ENCODE measurements around the gene PODN.

- TF ChIP-seq, protein P1, sequence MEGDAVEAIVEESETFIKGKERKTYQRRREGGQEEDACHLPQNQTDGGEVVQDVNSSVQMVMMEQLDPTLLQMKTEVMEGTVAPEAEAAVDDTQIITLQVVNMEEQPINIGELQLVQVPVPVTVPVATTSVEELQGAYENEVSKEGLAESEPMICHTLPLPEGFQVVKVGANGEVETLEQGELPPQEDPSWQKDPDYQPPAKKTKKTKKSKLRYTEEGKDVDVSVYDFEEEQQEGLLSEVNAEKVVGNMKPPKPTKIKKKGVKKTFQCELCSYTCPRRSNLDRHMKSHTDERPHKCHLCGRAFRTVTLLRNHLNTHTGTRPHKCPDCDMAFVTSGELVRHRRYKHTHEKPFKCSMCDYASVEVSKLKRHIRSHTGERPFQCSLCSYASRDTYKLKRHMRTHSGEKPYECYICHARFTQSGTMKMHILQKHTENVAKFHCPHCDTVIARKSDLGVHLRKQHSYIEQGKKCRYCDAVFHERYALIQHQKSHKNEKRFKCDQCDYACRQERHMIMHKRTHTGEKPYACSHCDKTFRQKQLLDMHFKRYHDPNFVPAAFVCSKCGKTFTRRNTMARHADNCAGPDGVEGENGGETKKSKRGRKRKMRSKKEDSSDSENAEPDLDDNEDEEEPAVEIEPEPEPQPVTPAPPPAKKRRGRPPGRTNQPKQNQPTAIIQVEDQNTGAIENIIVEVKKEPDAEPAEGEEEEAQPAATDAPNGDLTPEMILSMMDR (IDR thresholded peaks at IDR 0.05; ENCODE audit: poor library complexity) = no peak
- TF ChIP-seq EZH2 (IDR thresholded peaks at IDR 0.05; ENCODE audit: borderline replicate concordance) (no peak), EZH2phosphoT487 (IDR thresholded peaks at IDR 0.05; ENCODE audit: low read depth, severe bottlenecking, unreplicated experiment) (no peak)
These were observed 4.5 kb downstream of the PODN start for GRCh38 chr1:53066488-53066887.

Data from hepatocyte (in vitro differentiated cells).